Effector memory CD4-positive, alpha-beta T cell (primary cell): Measurements from ENCODE around the gene GCHFR.

Experiments
- DNase-seq, 3 donors: peaks; one replicate each; pipeline ENCODE4 v3.0.0-alpha.2; 2020
- H3K27ac ChIP-seq: 2 replicates; pipeline ENCODE4 v1.7.0; 2013; ENCODE audit warnings: mild to moderate bottlenecking, low read length, moderate library complexity; ENCODE audit not compliant: insufficient read depth, poor library complexity, severe bottlenecking
- H3K27me3 ChIP-seq: replicated peaks from 2 replicates; pipeline ENCODE4 v1.7.0; 2013; ENCODE audit warnings: mild to moderate bottlenecking, low read length; ENCODE audit not compliant: insufficient read depth, control insufficient read depth, poor library complexity, severe bottlenecking
- H3K36me3 ChIP-seq: 2 replicates; pipeline ENCODE4 v1.7.0; 2013; ENCODE audit warnings: mild to moderate bottlenecking, low read length, moderate library complexity; ENCODE audit not compliant: control insufficient read depth, insufficient read depth
- H3K4me1 ChIP-seq: 2 replicates; pipeline ENCODE4 v1.7.0; 2013; ENCODE audit warnings: low read length, mild to moderate bottlenecking; ENCODE audit not compliant: control insufficient read depth, insufficient read depth, poor library complexity, severe bottlenecking
- H3K4me3 ChIP-seq: 2 replicates; pipeline ENCODE4 v1.7.0; 2013; ENCODE audit warnings: low read length, low read depth, mild to moderate bottlenecking; ENCODE audit not compliant: insufficient read depth, poor library complexity, severe bottlenecking
- H3K9me3 ChIP-seq: 2 replicates; pipeline ENCODE4 v1.7.0; 2013; ENCODE audit warnings: mild to moderate bottlenecking, low read length, moderate library complexity; ENCODE audit not compliant: control insufficient read depth

The GCHFR gene

DNA sequence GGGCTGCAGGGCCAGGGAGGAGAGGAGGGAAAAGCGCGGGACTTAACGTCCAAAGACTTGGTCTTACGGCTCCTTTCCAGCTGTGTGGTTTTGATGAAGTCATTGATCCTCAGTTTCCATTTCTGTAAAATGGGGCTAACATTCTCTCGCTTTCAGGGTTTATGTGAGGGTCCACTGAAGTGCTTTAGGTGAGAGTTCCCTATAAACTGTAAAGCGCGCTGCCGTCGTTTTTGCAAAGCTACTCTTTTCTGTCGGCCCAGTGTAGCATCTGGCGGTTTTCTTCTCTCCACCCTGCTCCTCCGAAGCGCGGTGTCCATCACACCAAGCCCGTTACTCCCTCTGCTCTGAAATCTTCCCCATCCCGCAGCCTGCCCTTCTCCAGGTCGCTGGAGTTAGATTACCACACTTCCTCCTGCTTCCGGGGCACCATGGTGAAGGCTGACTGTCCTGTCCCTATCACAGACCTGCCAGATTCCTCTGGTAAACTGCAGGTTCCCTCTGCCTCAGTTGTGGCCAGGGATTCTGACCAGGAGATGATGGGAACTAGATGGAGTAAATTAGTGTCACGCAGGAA lies 44.1 kb downstream of the GCHFR start:
- no peaks in the 10 kb centered on the region for H3K9me3 ChIP-seq
- H3K4me3 ChIP-seq, result peak overlapping the region; percentile 99
- peak overlapping the region; percentile 91 for H3K27ac ChIP-seq
- peaks cover 19% of the 10 kb centered on the region for H3K36me3 ChIP-seq
- H3K27me3 ChIP-seq, result no peaks in the 10 kb centered on the region
- DNase-seq, result no peak
- peaks cover 10% of the 10 kb centered on the region for H3K4me1 ChIP-seq

DNA sequence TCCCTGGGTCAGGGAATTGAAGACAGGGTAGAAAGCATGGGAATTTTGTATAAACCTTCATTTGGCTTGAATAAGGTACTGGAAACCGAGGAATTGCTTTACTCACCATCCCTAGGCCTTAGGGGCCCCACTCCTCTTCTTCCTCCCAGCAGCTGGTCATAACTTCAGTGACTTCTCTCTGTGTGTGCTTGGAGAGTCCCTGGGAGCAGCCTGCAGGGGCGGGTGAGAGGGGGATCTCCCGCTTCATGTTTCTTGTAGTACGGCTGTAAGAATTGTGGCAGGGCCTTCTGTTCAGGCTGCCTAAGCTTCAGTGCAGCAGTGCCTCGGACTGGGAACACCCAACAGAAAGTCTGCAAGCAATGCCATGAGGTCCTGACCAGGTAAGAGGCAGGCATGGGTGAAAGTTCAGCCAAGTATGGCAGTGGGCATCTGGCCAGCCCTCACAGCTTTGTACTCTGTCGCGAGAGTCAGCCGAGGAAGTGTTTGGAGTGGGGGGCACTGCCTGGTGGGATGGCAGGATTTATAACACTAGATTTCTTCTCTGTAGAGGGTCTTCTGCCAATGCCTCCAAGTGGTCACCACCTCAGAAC lies 45.1 kb downstream of the GCHFR start:
- Histone ChIP-seq H3K4me1 (peaks cover 10% of the 10 kb centered on the region), H3K4me3 (no peak overlapping the region), H3K27ac (no peak overlapping the region), H3K27me3 (no peaks in the 10 kb centered on the region), H3K9me3 (no peaks in the 10 kb centered on the region), H3K36me3 (peaks cover 29% of the 10 kb centered on the region)
- no peak for DNase-seq

DNA sequence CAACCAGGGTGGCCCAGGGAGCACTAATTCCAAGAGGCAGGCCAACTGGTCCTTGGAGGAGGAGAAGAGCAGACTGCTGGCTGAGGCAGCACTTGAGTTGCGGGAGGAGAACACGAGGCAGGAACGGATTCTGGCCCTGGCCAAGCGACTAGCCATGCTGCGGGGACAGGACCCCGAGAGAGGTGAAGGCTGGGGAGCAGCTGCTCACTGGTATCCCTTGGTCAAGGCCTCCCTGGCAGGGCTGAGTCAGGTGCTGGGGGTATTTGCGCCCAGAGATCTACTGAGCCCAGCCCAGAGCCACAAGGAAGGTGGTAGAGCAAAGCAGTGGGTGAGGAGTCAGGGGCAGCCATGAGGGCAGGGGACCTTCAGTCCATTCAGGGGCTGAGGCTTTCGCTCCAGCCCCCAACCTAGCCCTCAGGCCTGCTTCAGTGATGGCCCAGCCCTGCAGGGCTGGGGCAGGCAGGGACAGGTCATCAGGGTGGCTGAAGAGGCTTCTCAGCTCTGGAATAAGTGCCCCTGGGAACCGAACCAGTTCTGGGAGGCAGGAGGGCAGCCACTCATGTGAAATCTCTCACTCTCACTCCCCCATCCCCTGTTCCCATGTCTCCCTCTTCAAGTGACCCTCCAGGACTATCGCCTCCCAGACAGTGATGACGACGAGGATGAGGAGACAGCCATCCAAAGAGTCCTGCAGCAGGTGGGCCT lies 49.0 kb downstream of the GCHFR start:
- H3K27ac ChIP-seq, result no peak overlapping the region
- H3K36me3 ChIP-seq, result peaks cover 30% of the 10 kb centered on the region
- no peak for DNase-seq
- H3K9me3 ChIP-seq, result no peaks in the 10 kb centered on the region
- H3K27me3 ChIP-seq, result no peaks in the 10 kb centered on the region
- H3K4me1 ChIP-seq, result peaks cover 4% of the 10 kb centered on the region
- H3K4me3 ChIP-seq, result no peak overlapping the region

DNA sequence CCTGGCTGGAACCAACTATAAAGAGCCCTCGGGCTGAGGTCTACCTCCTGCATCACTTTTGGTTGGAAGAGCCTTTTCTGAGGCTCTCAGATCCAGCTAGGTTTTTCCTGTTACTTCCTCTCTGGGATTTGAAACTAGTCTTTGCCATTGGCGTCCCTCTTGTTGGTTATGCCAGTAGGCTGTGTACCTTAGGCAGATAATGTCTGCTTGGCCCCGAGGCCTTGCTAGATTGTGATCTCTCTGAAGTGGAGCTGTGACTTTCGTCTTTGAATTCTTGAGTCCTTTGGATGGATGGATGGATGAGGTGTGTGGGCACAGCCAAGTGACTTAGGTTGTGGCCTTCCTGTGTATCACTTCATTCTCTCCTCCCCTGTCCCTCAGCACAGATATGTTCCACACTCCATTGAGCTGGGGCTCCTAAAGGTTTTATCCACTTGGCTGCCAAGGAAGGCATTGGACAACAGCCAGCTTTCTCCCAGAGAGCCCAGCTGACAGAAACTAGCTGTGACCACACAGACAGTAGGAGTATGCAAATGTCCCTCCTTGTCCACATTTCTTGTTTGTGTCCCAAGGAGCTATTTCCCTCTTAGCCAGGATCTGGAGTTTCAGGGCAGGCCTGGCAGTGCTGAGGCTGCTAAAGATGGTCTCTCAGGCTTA lies 51.3 kb downstream of the GCHFR start:
- no peak overlapping the region for H3K27ac ChIP-seq
- H3K36me3 ChIP-seq, result peaks cover 26% of the 10 kb centered on the region
- H3K4me3 ChIP-seq, result no peak overlapping the region
- no peaks in the 10 kb centered on the region for H3K9me3 ChIP-seq
- DNase-seq, result no peak
- no peaks in the 10 kb centered on the region for H3K4me1 ChIP-seq
- no peaks in the 10 kb centered on the region for H3K27me3 ChIP-seq
